Measurements from ENCODE around the gene MUS81. TPM values are rescaled to one million over a fixed set of nuclear protein-coding genes. Genes with fewer than 3 reads are reported as not detected.

MUS81 gene
- total and polyA plus RNA-seq, 2 experiments from 2014 or later: 23.8 to 47.0 TPM

DNA sequence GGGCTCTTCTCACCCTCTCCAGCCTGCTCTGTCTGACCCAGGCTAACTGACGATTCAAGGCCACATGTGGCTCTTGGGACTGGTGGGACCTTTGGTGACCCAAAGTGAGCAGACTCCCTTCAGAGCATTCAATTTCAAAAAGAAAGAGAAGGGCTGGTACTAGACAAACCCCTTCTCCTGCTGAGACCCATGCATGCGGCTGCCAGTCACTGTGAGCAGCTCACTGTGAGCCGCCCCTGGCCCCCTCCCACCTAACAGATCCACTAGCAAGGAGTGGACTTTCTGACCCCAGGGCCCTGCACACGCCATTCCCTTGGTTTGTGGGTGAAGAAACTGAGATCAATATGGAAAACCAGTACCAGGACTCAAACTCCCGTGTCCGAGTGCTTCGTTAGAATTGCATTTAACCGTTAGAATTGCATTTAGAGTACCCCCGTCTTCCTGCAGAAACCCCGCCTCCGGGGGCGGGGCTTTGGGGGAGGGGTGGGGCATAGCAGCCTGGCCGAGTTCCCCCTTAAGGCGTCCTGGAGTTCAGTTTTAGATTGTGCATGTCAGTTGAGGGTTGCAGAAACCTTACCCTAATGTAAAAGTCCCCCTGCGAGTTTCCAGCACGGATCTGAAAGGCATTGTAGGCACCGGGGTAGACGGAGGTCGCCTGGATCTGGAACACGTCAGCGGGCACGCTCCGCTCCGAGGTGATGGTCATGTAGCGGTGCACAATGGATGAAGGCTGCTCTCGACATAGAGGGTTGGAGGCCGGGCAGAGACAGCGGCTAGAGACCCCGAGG, 7.2 kb downstream of the MUS81 start:
- WGBS (ENCODE audit: low lambda C conversion rate, missing lambda C conversion rate): 56% methylated on average over 29 of the region's 29 CpGs
- no peaks in the 10 kb centered on the region for H3K36me3 ChIP-seq (replicated peaks; ENCODE audit: insufficient read depth, low read depth)

GRCh38 chr11:65868076-65868667, 7.9 kb downstream of the MUS81 start:
- Histone ChIP-seq H3K79me2 (no peaks in the 10 kb centered on the region), H3K27me3 (no peaks in the 10 kb centered on the region), H3K27ac (no peak overlapping the region), H2AFZ (no peak overlapping the region), H3K4me1 (ENCODE audit: insufficient read depth) (no peaks in the 10 kb centered on the region), H3K4me3 (no peak overlapping the region), H3K36me3 (replicated peaks; ENCODE audit: insufficient read depth, low read depth) (no peaks in the 10 kb centered on the region), H3K9me3 (ENCODE audit: low read depth) (no peaks in the 10 kb centered on the region), H3K4me2 (no peak overlapping the region), H3K9me2 (replicated peaks; ENCODE audit: insufficient read depth) (no peaks in the 10 kb centered on the region), H4K20me1 (ENCODE audit: insufficient read depth, poor library complexity, severe bottlenecking) (no peaks in the 10 kb centered on the region)
- WGBS (ENCODE audit: low lambda C conversion rate, missing lambda C conversion rate): 87% methylated on average over 19 of the region's 19 CpGs
- DNase-seq (ENCODE audit: low spot score): no peak
- TF ChIP-seq, protein P1, sequence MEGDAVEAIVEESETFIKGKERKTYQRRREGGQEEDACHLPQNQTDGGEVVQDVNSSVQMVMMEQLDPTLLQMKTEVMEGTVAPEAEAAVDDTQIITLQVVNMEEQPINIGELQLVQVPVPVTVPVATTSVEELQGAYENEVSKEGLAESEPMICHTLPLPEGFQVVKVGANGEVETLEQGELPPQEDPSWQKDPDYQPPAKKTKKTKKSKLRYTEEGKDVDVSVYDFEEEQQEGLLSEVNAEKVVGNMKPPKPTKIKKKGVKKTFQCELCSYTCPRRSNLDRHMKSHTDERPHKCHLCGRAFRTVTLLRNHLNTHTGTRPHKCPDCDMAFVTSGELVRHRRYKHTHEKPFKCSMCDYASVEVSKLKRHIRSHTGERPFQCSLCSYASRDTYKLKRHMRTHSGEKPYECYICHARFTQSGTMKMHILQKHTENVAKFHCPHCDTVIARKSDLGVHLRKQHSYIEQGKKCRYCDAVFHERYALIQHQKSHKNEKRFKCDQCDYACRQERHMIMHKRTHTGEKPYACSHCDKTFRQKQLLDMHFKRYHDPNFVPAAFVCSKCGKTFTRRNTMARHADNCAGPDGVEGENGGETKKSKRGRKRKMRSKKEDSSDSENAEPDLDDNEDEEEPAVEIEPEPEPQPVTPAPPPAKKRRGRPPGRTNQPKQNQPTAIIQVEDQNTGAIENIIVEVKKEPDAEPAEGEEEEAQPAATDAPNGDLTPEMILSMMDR (IDR thresholded peaks at IDR 0.05; ENCODE audit: poor library complexity): no peak
- no peak for TF ChIP-seq EZH2phosphoT487 (IDR thresholded peaks at IDR 0.05; ENCODE audit: low read depth, severe bottlenecking, unreplicated experiment)
- no peak for TF ChIP-seq EZH2 (IDR thresholded peaks at IDR 0.05; ENCODE audit: borderline replicate concordance)

More for the DNA sequence above, 7.2 kb downstream of the MUS81 start:
- Histone ChIP-seq H3K4me2 (no peak overlapping the region), H3K27me3 (no peaks in the 10 kb centered on the region), H3K79me2 (peaks cover 4% of the 10 kb centered on the region), H4K20me1 (ENCODE audit: insufficient read depth, poor library complexity, severe bottlenecking) (no peaks in the 10 kb centered on the region), H3K4me1 (ENCODE audit: insufficient read depth) (no peaks in the 10 kb centered on the region), H3K9me2 (replicated peaks; ENCODE audit: insufficient read depth) (no peaks in the 10 kb centered on the region), H3K27ac (no peak overlapping the region), H3K4me3 (no peak overlapping the region), H2AFZ (no peak overlapping the region), H3K9me3 (ENCODE audit: low read depth) (no peaks in the 10 kb centered on the region)
- TF ChIP-seq EZH2 (IDR thresholded peaks at IDR 0.05; ENCODE audit: borderline replicate concordance) (no peak), EZH2phosphoT487 (IDR thresholded peaks at IDR 0.05; ENCODE audit: low read depth, severe bottlenecking, unreplicated experiment) (no peak)
- TF ChIP-seq, protein P1 (IDR thresholded peaks at IDR 0.05; ENCODE audit: poor library complexity): no peak
- no peak for DNase-seq (ENCODE audit: low spot score)

GRCh38 chr11:65868907-65869306, 8.7 kb downstream of the MUS81 start:
- TF ChIP-seq EZH2 (IDR thresholded peaks at IDR 0.05; ENCODE audit: borderline replicate concordance) (no peak), EZH2phosphoT487 (IDR thresholded peaks at IDR 0.05; ENCODE audit: low read depth, severe bottlenecking, unreplicated experiment) (no peak)
- TF ChIP-seq, protein P1 (IDR thresholded peaks at IDR 0.05; ENCODE audit: poor library complexity): no peak
- no peak overlapping the region for H3K4me2 ChIP-seq

More at GRCh38 chr11:65868907-65869306, 8.7 kb downstream of the MUS81 start:
- Histone ChIP-seq H3K9me2 (replicated peaks; ENCODE audit: insufficient read depth) (no peaks in the 10 kb centered on the region), H3K27ac (no peak overlapping the region), H3K36me3 (replicated peaks; ENCODE audit: insufficient read depth, low read depth) (no peaks in the 10 kb centered on the region), H3K4me3 (no peak overlapping the region), H2AFZ (no peak overlapping the region), H3K4me1 (ENCODE audit: insufficient read depth) (no peaks in the 10 kb centered on the region), H3K27me3 (no peaks in the 10 kb centered on the region), H3K79me2 (no peaks in the 10 kb centered on the region), H4K20me1 (ENCODE audit: insufficient read depth, poor library complexity, severe bottlenecking) (no peaks in the 10 kb centered on the region), H3K9me3 (ENCODE audit: low read depth) (no peaks in the 10 kb centered on the region)
- WGBS (ENCODE audit: low lambda C conversion rate, missing lambda C conversion rate): 96% methylated on average over 3 of the region's 3 CpGs
- DNase-seq (ENCODE audit: low spot score): no peak
